RPMI7951 (cell line): ENCODE measurements around the gene FUNDC2. TPM values are rescaled to one million over a fixed set of nuclear protein-coding genes. Genes with fewer than 3 reads are reported as not detected.

Experiments used
- DNase-seq: peaks from one replicate; pipeline ENCODE4 v3.0.0-alpha.2; 2012; ENCODE audit warnings: low read depth
- total RNA-seq: library from RNA; depleted of rRNA; stranded (reverse); fragments of >200 nt; shearing (Covaris generic); gene quantifications from 2 replicates; pipeline ENCODE4 v1.2.3, GENCODE V29; 2014

FUNDC2 gene
- total RNA-seq, 1 experiment from 2014 or later: 71.6 TPM

- DNase-seq: no peak
Observed at GRCh38 chrX:155023907-155024833, 2.5 kb upstream of the FUNDC2 start.

- no peak for DNase-seq
Observed at GRCh38 chrX:155026420-155026726, 271 bp upstream of the FUNDC2 start.

- DNase-seq: peak; percentile 44
Observed at GRCh38 chrX:155027509-155028066, 944 bp downstream of the FUNDC2 start.

- no peak for DNase-seq
Observed at GRCh38 chrX:155028129-155028528, 1.5 kb downstream of the FUNDC2 start.

- peak; percentile 9 for DNase-seq
Observed at GRCh38 chrX:155028877-155029291, 2.2 kb downstream of the FUNDC2 start.

- no peak for DNase-seq
Observed at GRCh38 chrX:155031657-155032056, 5.0 kb downstream of the FUNDC2 start.

- no peak for DNase-seq
Observed at GRCh38 chrX:155035688-155036087, 9.0 kb downstream of the FUNDC2 start.

- DNase-seq: no peak
Observed at GRCh38 chrX:155046129-155046810, 19.6 kb downstream of the FUNDC2 start.

- no peak for DNase-seq
Observed at GRCh38 chrX:155046811-155047528, 20.3 kb downstream of the FUNDC2 start.

- DNase-seq: peak; percentile 32
Observed at GRCh38 chrX:155048977-155049619, 22.5 kb downstream of the FUNDC2 start.

GRCh38 chrX:155052738-155053498 lies 26.3 kb downstream of the FUNDC2 start:
- DNase-seq: no peak

- DNase-seq: no peak
Observed at GRCh38 chrX:155053656-155054055, 27.0 kb downstream of the FUNDC2 start.

GRCh38 chrX:155054255-155054654 lies 27.6 kb downstream of the FUNDC2 start:
- DNase-seq: no peak

- DNase-seq: no peak
Observed at GRCh38 chrX:155055494-155055893, 28.9 kb downstream of the FUNDC2 start.

- DNase-seq: no peak
Observed at GRCh38 chrX:155056471-155056870, 29.8 kb downstream of the FUNDC2 start.

GRCh38 chrX:155056877-155057792 lies 30.5 kb downstream of the FUNDC2 start:
- peak; percentile 70 for DNase-seq

- no peak for DNase-seq
Observed at GRCh38 chrX:155061760-155062159, 35.1 kb downstream of the FUNDC2 start.

GRCh38 chrX:155065035-155065734 lies 38.5 kb downstream of the FUNDC2 start:
- no peak for DNase-seq

GRCh38 chrX:155068165-155068564 lies 41.5 kb downstream of the FUNDC2 start:
- peak; percentile 75 for DNase-seq
